Activated gamma-delta T cell treated with Interleukin-2 at 50 U/mL for 16 hours (primary cell): ENCODE results near the gene RSPH1.
A peak's percentile ranks its signal among the peaks of the same experiment; 100 is the strongest.

ENCODE experiments used
- DNase-seq: peaks from one replicate; pipeline ENCODE4 v3.0.0-alpha.2; 2020

The RSPH1 gene

DNA sequence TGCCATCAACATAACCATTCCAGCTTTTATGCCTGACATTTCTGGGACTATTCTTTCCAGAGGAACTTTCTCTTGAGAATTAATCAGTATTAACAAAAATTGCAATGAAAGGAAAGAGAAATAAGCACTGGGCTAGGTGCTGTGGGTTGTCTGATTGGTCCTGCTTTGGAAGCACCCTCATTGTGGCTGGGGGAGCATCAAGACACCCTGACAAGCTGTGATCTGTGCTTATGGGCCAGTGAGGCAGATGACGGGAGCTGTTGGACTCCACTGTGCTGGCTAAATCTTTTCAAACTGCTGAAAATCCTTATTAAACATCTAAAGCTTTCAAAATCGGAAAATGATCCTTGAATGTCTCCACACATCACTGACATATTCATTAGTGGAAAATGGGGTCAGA, 72.3 kb downstream of the RSPH1 start:
- DNase-seq = no peak

DNA sequence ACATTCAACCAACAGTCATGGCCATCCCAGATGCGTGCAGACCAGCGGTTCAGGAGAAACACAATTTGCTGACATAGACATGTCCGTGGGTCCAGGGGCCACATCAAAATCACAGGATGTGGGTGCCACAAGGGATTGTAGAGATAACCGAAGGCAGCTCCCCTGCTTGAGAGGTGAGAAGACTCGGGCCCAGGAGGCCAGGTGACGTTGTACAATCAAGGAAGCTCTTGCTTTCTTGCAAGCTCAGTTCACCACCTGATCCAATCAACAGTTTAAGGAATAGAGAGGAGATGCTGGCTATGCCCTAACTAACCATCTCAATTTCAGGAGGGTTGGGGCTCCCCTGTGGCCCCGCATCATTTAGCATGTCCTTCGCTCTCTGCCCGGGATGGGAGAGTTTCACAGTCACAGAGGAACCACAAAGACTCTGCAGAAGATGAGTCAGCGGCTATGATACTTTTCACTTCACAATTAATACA, 72.8 kb downstream of the RSPH1 start:
- peak; percentile 48 for DNase-seq
